ENCODE results near the gene MTRFR. TPM values are rescaled to one million over a fixed set of nuclear protein-coding genes. Genes with fewer than 3 reads are reported as not detected.

Gene MTRFR
- total and polyA plus RNA-seq, 2 donors (not counting 3 experiments of a cell fraction or from before 2014, with no cell fraction given), result 9.1 to 14.4 TPM

DNA sequence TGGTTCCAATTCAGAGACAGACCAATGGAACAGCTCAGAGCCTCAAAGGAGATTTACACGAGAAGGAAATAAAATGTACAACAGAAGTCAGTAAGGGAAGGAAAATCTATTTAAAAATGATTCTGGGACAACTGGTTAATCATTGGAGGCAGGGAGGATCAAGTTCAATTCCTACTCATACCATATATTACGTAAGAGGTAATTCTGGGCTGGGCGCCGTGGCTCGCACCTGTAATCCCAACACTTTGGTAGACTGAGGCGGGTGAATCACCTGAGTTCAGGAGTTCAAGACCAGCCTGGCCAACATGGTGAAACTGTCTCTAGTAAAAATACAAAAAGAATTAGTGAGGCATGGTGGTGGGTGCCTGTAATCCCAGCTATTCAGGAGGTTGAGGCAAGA is 45.6 kb upstream of the MTRFR start:
- Histone ChIP-seq H3K4me2 (ENCODE audit: insufficient read depth, low read length) (no peak overlapping the region), H3K27ac (ENCODE audit: insufficient read depth, low read depth, low read length) (no peak overlapping the region), H3K9me3 (replicated peaks; ENCODE audit: control insufficient read depth, insufficient read depth, low read length) (no peaks in the 10 kb centered on the region), H3K4me1 (ENCODE audit: control insufficient read depth, extremely low read depth, insufficient read depth, low read length) (no peaks in the 10 kb centered on the region), H3K9me1 (replicated peaks; ENCODE audit: control insufficient read depth, extremely low read depth, insufficient read depth, low read length) (no peaks in the 10 kb centered on the region), H3K9ac (replicated peaks; ENCODE audit: extremely low read depth, insufficient read depth, low read length) (no peak overlapping the region), H4K20me1 (replicated peaks; ENCODE audit: control insufficient read depth, extremely low read depth, insufficient read depth, low read length) (no peaks in the 10 kb centered on the region), H3K79me2 (ENCODE audit: control insufficient read depth, insufficient read depth, low read length) (no peaks in the 10 kb centered on the region), H3K36me3 (ENCODE audit: control insufficient read depth in 2 of 2, extremely low read depth in 1 of 2, insufficient read depth in 2 of 2, low read length in 2 of 2) (peaks cover 0 to 3% of the 10 kb centered on the region in 2 experiments), H3K27me3 (ENCODE audit: control insufficient read depth in 2 of 2, insufficient read depth in 2 of 2, low read length in 2 of 2) (no peaks in the 10 kb centered on the region), H3K4me3 (replicated peaks in 1 of 3; ENCODE audit: insufficient read depth in 1 of 3, low read depth in 1 of 3, low read length in 3 of 3) (no peak overlapping the region), H2AFZ (ENCODE audit: low read depth, low read length) (no peak overlapping the region)
- ChIA-PET POLR2A (no interaction called here), CTCF (interaction anchor here (1.2 kb wide), 1 partner anchor 147 kb away, joined by 3 read pairs; no protein-coding TSS in a partner anchor)
- TF ChIP-seq EZH2 (IDR thresholded peaks at IDR 0.05; ENCODE audit: borderline replicate concordance, low read depth, low read length, severe bottlenecking) (no peak), FOS (IDR thresholded peaks at IDR 0.05; ENCODE audit: borderline replicate concordance, insufficient read depth, low read length) (no peak), MYC (IDR thresholded peaks at IDR 0.05; ENCODE audit: low read depth, low read length) (no peak), POLR2AphosphoS5 (IDR thresholded peaks at IDR 0.05; ENCODE audit: insufficient read depth, low read depth, low read length) (no peak), GATA2 (IDR thresholded peaks at IDR 0.05; ENCODE audit: insufficient read depth, insufficient read length, low read depth, low read length) (no peak)
- TF ChIP-seq, protein P1, sequence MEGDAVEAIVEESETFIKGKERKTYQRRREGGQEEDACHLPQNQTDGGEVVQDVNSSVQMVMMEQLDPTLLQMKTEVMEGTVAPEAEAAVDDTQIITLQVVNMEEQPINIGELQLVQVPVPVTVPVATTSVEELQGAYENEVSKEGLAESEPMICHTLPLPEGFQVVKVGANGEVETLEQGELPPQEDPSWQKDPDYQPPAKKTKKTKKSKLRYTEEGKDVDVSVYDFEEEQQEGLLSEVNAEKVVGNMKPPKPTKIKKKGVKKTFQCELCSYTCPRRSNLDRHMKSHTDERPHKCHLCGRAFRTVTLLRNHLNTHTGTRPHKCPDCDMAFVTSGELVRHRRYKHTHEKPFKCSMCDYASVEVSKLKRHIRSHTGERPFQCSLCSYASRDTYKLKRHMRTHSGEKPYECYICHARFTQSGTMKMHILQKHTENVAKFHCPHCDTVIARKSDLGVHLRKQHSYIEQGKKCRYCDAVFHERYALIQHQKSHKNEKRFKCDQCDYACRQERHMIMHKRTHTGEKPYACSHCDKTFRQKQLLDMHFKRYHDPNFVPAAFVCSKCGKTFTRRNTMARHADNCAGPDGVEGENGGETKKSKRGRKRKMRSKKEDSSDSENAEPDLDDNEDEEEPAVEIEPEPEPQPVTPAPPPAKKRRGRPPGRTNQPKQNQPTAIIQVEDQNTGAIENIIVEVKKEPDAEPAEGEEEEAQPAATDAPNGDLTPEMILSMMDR (IDR thresholded peaks at IDR 0.05; ENCODE audit: extremely low read depth in 1 of 2, insufficient read depth in 1 of 2, low read depth in 1 of 2, low read length in 2 of 2), result no peak
- TF ChIP-seq, protein P2, sequence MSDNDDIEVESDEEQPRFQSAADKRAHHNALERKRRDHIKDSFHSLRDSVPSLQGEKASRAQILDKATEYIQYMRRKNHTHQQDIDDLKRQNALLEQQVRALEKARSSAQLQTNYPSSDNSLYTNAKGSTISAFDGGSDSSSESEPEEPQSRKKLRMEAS (IDR thresholded peaks at IDR 0.05; ENCODE audit: insufficient read depth, insufficient read length), result no peak
- no peak for DNase-seq (ENCODE audit: low read depth, low spot score)
- dilution Hi-C loops (cut with MboI; ENCODE audit: extremely low pct_ligation_motif_present, low sequenced_read_pairs) (no loop called here), intact Hi-C loops (cut with micrococcal nuclease) (no loop called here)
- no peak for FAIRE-seq
- BruUV-seq (replicated peaks), result no TSS peak
